Islet precursor cell (in vitro differentiated cells): Measurements from ENCODE around the gene SIPA1L3.
"Not testable (repeated sequence)": the region's sequence is repeated elsewhere in the genome, so short reads cannot be mapped to it uniquely, and the experiment has no call there.

Source experiments
- DNase-seq: peaks from one replicate; pipeline ENCODE4 v3.0.0-alpha.2; 2018

The SIPA1L3 gene

DNA sequence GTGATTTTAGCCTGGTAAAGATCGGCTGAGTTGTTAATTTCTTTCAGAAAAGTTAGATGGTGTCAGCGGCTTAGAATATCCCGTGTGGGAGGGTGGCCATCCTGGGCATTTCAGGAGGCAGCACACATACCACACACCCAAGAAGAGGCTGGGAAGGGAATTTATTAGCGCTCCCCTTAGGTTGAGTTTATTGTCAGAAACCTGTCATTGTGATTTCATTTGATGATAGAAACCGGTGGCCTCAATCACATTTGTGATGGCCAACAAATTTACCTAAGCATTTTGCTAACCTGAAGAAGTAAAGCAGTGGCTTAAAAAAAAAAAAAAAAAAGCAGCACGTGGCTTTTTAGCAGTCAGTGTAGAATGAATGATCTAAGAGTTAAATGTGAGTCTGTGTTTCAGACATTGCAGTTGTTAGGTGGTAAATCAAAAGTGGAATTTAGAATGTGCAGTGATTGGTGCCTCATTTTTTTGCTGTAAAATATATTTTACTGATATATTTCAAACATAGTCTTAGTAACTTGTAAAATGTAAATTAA, 2.7 kb downstream of the SIPA1L3 start:
- DNase-seq = no peak

DNA sequence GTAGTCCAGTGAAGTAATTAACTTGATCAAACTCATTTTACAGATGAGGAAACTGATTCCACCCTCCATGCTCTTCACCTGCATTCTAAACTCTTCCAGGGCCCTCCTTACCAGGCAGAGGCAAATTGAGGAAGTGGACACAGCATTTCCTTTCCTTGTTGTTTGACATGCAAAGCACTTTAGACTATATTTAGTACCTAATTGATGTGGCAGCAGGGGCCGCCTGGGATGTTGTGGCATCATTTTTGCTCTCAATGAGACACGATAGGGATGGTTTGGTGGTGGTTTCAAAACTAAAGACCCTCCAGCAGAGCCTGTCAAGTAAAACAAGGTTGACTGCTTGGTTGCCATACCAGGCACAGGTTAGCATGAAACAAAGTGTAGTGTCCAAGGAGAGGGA, 7.9 kb downstream of the SIPA1L3 start:
- no peak for DNase-seq

- no peak for DNase-seq
Observed at GRCh38 chr19:37920591-37921450, 13.8 kb downstream of the SIPA1L3 start.

GRCh38 chr19:37924573-37924972, 17.6 kb downstream of the SIPA1L3 start:
- not testable (repeated sequence) for DNase-seq

- no peak for DNase-seq
Observed at GRCh38 chr19:37925212-37925611, 18.2 kb downstream of the SIPA1L3 start.

DNA sequence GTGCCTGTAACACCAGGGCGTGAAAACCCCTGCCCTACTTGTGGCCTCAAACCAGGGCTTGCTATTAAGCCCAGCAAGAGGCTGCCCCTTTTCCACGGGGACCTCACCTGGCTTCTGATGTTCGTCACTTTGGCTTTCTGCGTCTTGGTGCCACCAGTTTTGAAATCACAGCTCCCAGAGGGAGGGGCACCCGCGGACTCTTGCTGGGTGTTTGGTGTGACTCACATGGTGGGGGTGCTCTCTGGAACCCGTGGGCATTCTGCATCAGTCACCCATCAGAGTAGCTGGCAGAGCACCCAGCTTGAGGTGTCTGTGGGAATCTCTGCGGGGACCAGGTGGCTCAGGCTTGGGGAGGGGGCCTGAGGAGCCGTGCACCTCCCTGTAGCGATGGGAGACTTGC, 19.2 kb downstream of the SIPA1L3 start:
- no peak for DNase-seq

DNA sequence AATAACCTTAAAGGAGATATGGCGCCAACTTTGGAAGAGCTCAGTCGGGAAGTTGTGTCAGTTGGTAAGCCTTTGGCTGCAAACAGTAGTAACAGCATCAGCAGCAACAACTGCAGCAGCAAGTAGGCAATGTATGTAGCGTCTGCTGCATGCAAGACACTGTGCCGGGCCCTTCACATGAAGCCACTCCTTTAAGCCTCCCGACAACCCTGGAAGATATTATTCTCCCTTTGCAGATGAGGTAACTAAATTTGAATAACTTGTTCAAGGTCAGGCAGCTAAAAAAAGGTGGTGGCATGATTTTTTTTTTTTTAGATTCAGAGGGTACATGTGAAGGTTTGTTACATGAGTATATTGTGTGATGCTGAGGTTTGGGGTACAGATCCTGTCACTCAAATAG, 19.7 kb downstream of the SIPA1L3 start:
- no peak for DNase-seq

DNA sequence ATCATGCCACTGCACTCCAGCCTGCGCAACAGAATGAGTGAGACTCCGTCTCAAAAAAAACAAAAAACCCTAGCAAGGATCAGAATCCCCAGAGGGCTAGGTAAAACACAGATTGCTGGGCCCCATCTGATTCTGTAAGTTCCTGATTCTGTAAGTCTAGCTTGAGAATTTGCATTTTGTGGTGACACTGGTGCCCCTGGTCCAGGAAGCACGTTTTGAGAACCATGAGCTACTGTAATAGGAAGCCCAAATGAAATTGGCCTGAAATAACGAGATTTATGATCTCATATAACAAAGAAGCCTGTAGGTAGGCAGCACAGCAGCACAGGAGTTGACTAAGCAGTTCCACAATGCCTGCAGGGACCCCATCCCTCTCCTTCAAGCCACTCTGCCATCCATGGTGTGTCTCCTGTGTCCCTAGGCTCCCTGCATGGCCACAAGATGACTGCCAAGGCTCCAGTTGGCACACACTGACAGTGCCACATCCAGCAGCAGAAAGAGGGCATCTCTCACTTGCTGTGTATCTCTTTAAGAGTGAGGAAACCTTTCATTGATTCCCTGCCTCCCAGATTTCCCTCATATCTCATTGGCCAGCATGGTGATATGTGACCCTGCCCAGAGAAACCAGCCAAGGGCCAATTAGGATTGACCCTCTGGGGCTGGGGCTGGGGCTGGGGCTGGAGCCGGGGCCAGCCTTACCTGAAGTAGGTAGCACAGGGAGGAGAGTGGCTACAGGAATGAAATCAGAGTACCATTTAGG, 21.7 kb downstream of the SIPA1L3 start:
- no peak for DNase-seq

DNA sequence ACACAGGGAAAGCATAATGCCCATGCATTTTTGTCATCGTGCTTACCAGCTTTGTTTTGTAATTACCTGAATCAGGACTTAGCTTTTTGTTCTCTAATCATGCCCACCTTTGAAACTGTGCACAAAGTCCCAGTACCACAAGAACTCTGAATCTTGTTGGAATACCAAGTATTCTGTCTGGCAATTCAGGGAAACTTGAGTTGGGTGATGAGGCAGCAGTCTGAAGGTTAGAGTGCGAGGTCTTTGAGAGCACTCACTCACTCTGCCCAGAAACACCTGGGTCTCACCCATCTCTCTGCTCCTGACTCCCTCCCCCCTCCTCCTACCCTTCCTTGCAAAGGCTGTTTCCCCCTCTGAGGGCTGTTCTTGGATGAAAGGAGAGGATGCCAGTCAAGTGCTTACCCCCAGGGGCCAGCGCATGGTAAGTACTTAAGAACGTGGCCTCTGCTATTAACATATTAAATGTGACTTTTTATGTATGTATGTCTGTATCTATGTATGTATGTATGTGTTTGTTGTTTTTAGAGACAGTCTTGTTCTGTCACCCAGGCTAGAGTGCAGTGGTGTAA, 22.4 kb downstream of the SIPA1L3 start:
- DNase-seq = no peak

GRCh38 chr19:37930416-37930815, 23.4 kb downstream of the SIPA1L3 start:
- no peak for DNase-seq

DNA sequence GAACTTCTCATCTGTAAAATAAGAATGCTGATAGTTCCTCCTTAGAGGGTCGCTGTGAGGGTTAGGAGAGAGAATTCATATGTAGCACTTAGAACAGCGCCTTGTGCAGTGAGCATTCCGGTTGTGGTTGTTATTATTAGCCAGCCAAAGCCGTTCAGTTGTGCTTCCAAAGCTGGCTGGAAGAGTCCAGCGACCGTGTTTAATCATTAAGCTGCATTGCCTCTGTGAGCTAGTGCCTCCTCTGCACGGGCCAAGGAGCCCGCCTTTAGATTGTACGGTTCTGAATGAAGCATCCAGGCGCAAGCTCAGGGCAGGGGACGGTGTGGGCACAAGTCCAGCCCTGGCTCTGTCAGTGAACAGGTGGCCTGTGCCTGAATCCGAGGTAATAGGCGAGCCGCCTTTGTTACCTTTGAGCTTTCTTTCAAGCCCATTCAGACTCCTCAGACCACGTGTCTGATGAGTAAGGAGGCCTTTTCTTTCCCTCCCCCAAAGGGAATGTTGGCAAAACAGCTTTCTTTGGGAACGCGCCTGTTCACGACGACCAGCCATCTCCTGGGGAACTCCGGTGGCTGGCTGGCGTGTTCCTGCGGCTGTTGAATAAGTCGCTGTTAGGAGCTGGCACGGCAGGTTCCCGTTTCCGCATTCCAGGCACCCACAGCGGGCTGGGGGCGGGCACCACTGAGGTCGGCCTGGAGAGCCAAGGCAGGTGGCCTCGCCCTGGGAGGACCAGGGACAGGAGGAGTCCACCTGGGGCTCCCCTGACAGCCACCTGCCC, 25.1 kb downstream of the SIPA1L3 start:
- peak; percentile 93 for DNase-seq

- peak; percentile 83 for DNase-seq
Observed at GRCh38 chr19:37932985-37933936, 26.3 kb downstream of the SIPA1L3 start.

- no peak for DNase-seq
Observed at GRCh38 chr19:37933937-37934358, 26.9 kb downstream of the SIPA1L3 start.

GRCh38 chr19:37935341-37935740, 28.3 kb downstream of the SIPA1L3 start:
- no peak for DNase-seq

- no peak for DNase-seq
Observed at GRCh38 chr19:37936166-37936565, 29.2 kb downstream of the SIPA1L3 start.

DNA sequence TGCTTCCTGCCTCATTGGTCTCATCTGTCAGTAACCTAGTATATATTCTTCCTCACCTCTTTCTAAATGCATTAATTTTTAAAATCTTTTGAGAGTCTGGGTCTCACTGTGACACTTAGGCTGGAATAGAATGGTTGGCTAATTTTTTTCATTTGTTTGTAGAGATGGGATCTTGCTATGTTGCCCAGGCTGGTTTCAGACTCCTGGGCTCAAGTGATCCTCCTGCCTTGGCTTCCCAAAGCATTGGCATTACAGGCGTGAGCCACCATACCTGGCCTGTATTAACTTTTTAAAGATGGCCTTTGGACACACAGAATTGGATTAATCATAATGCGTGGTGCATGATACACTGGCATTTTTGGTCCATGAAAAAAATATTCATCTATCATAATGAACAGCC, 29.9 kb downstream of the SIPA1L3 start:
- no peak for DNase-seq

DNA sequence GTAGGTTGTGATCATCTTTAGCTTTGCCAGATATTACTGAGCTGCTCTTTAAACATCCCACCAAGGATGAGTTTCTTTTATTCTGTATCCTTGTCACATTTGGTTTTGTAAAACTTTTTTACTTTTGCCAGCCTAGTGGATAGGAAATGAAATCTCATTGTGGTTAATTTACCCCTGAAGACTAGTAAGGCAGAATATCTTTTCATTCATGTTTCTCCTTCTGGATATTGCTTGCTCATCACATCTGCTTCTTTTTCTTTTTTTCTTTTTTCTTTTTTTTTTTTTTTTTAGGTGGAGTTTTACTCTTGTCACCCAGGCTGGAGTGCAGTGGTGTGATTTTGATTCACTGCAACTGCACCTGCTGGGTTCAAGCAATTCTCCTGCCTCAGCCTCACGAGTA, 31.3 kb downstream of the SIPA1L3 start:
- no peak for DNase-seq

DNA sequence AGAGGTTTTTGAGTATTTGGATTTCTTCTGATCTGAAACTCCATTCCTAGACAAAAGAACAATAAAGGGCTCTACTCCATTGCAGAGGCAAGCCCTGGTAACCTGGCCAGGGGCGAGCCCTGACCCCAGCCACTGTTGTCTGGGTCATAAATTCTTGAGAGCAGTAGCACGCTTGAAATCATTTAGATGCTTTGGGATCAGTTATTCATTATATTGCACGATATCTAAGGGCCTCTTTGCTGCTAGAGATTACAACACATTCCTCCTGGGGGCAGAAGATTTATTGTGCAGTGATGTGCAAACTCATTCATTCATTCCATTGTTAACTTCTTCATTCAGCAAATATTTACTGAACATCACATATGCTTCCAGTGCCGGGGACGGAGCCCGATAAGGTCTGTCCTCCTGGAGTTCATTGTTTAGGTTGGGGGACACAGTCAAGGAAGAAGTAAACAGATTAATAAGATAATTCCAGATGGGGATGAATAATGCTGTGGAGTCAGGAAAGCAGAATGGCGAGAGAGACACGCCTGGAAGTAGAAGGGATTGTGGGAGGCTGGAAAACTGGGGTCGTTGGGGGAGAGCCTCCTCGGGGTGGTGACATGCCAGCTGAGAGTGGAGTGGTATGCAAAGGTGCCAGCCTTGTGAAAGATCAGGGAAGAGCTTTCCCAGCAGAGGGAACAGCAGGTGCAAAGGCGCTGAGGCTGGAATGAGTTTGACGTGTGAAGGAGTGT, 34.9 kb downstream of the SIPA1L3 start:
- DNase-seq = no peak

DNA sequence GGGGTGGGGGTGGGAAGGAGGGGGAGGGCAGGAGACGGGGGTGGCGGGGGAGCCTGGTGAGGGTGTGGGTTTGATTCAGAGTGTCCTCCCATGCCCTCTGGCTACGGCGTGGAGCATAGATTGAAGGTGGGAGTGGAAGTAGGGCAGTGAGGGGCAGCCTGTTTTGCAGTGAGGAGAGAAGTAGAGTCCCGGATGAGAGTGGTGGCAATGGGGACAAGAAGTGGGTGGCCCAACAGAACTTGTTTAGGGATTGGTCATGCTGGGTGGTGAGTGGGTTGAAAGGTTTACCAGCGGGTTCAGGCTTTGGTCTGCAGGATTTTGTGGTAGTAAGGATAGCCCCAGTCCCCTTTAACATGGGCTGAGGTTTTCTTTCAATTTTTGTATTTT, 35.5 kb downstream of the SIPA1L3 start:
- DNase-seq = no peak

DNA sequence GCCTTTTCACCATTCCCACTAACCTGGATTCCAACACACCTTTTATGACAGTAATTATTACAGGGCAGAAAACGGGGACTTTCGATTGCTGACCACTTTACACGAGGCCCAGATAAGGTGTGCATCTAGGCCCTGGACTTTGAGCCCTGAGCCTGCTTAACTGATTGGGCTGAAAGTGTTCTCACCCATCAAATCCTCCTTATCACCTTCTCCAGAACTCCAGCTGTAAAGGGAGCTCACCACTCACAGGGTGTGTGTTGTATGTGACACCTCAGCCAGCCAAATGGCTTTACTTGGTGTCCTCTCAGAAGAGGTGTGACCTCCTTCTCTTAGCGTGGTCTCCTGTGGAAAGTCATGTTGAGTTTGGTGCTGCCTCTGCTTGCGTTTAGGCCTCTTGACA, 36.5 kb downstream of the SIPA1L3 start:
- DNase-seq = no peak

- DNase-seq = no peak
Observed at GRCh38 chr19:37946132-37946531, 39.1 kb downstream of the SIPA1L3 start.
